ENCODE results near the gene TRABD2B.

- TF ChIP-seq CTCF (conservative IDR thresholded peaks at IDR 0.05; ENCODE audit: low read depth in 2 of 2) (no peak), CREB1 (CRISPR knock-in tag; IDR thresholded peaks at IDR 0.05; ENCODE audit: low read depth) (no peak), POLR2AphosphoS5 (IDR thresholded peaks at IDR 0.05; ENCODE audit: low read depth) (no peak), EZH2 (IDR thresholded peaks at IDR 0.05; ENCODE audit: low read depth, unreplicated experiment) (no peak), EZH2phosphoT487 (IDR thresholded peaks at IDR 0.05; ENCODE audit: unreplicated experiment) (no peak), REST (IDR thresholded peaks at IDR 0.05; ENCODE audit: unreplicated experiment) (no peak), NANOG (IDR thresholded peaks at IDR 0.05; ENCODE audit: borderline replicate concordance) (no peak), ZNF114 (CRISPR knock-in tag; IDR thresholded peaks at IDR 0.05) (no peak)
These were observed 156.6 kb downstream of the TRABD2B start for GRCh38 chr1:47840393-47841190.
